Activated CD4-positive, alpha-beta T cell treated with anti-CD3 and anti-CD28 coated beads, Interleukin-2, amount 50 U/mL, for 1 hour (primary cell): ENCODE measurements around the gene OGDH.

Experiments
- DNase-seq: peaks from one replicate; pipeline ENCODE4 v3.0.0-alpha.2; 2020

Gene OGDH

GRCh38 chr7:44740055-44740454 is 133.6 kb downstream of the OGDH start:
- no peak for DNase-seq

GRCh38 chr7:44743750-44744149 is 137.3 kb downstream of the OGDH start:
- DNase-seq: no peak

GRCh38 chr7:44748045-44748947 is 141.9 kb downstream of the OGDH start, which contains the start of gene ZMIZ2:
ZMIZ2 (plus strand) TSS chr7:44748847; CDS start chr7:44756250, 7,403 bp downstream.
- peak; percentile 89 for DNase-seq

GRCh38 chr7:44748948-44749731 is 142.7 kb downstream of the OGDH start:
- no peak for DNase-seq

- no peak for DNase-seq
These were observed 143.6 kb downstream of the OGDH start for GRCh38 chr7:44749992-44750391.

GRCh38 chr7:44750424-44750823 is 144.0 kb downstream of the OGDH start:
- no peak for DNase-seq

GRCh38 chr7:44750921-44751571 is 144.6 kb downstream of the OGDH start:
- peak; percentile 47 for DNase-seq

- no peak for DNase-seq
These were observed 146.4 kb downstream of the OGDH start for GRCh38 chr7:44752822-44753221.

- no peak for DNase-seq
These were observed 148.6 kb downstream of the OGDH start for GRCh38 chr7:44754802-44755697.

GRCh38 chr7:44755698-44756627 is 149.5 kb downstream of the OGDH start:
- DNase-seq: no peak

- DNase-seq: no peak
These were observed 150.5 kb downstream of the OGDH start for GRCh38 chr7:44756904-44757303.

- no peak for DNase-seq
These were observed 150.9 kb downstream of the OGDH start for GRCh38 chr7:44757311-44757710.

GRCh38 chr7:44757739-44758138 is 151.3 kb downstream of the OGDH start:
- DNase-seq: no peak
